Heart right ventricle (tissue), 16 donors: Measurements from ENCODE around the gene HOXC13. TPM values are rescaled to one million over a fixed set of nuclear protein-coding genes. Genes with fewer than 3 reads are reported as not detected.

Experiments used
- ATAC-seq, 8 donors: fragments of 200-7000 bp; cut with Tn5 transposase; one replicate each; pipeline ENCODE4 v1.9.1; 2020; ENCODE audit warnings: mild to moderate bottlenecking in 8 of 8, moderate library complexity in 8 of 8, moderate number of reproducible peaks in 1 of 8
- DNase-seq, 2 donors: peaks; one replicate each; pipeline ENCODE4 v3.0.0-alpha.2; 2020
- H3K27ac ChIP-seq, 10 donors: fragments of 200-600 bp; sonication (generic) in 2 of 10; one replicate each; pipeline versions ENCODE4 v1.5.0 to v1.8.0; 2020 to 2022; ENCODE audit warnings: mild to moderate bottlenecking in 3 of 10
- H3K27me3 ChIP-seq, 7 donors: fragments of 200-600 bp; one replicate each; pipeline ENCODE4 v1.8.0; 2021 to 2022; ENCODE audit warnings: mild to moderate bottlenecking in 2 of 7
- H3K36me3 ChIP-seq, 9 donors: fragments of 200-600 bp; sonication (generic) in 1 of 9; one replicate each; pipeline versions ENCODE4 v1.5.0 to v1.8.0; 2020 to 2022; ENCODE audit warnings: mild to moderate bottlenecking in 2 of 9
- H3K4me1 ChIP-seq, 9 donors: fragments of 200-600 bp; sonication (generic) in 1 of 9; one replicate each; pipeline versions ENCODE4 v1.5.0 to v1.8.0; 2020 to 2022; ENCODE audit warnings: mild to moderate bottlenecking in 4 of 9
- H3K4me3 ChIP-seq, 10 donors: fragments of 200-600 bp; sonication (generic) in 2 of 10; one replicate each; pipeline versions ENCODE4 v1.5.0 to v1.8.0; 2020 to 2022; ENCODE audit warnings: mild to moderate bottlenecking in 7 of 10, moderate library complexity in 2 of 10
- H3K9me3 ChIP-seq, 11 donors: fragments of 200-600 bp in 10 of 11; sonication (generic) in 2 of 11; one replicate each; pipeline versions ENCODE4 v1.5.0 to v1.8.0; 2013 to 2022; ENCODE audit warnings: mild to moderate bottlenecking in 2 of 11, control low read depth in 1 of 11, moderate library complexity in 1 of 11
- WGBS, 2 donors: extraction: QIAGEN DNeasy Blood & Tissue Kit; methylation state at CpG; one replicate each; pipeline ENCODE4 v1.1.7; 2013; ENCODE audit warnings: inconsistent platforms in 1 of 2; 5-methylcytosine and 5-hydroxymethylcytosine counted together
- intact Hi-C, 10 donors: fragments of 100-400 bp; cut with DNase I; formaldehyde crosslinking; loops; one replicate each; pipeline versions ENCODE4 v1.11.1 to v1.14.2; 2022
- polyA plus RNA-seq, 2 donors: library from polyadenylated mRNA; stranded (reverse); fragments of 200-250 nt; gene quantifications; one replicate each; pipeline ENCODE4 v1.2.3, GENCODE V29; 2013
- total RNA-seq, 10 donors: library from RNA; stranded (reverse); fragmentation: NEBNext Ultra II Directional in 3 of 10; extraction: Animal tissue kit (Norgen Biotek cat#: 25700) in 3 of 10; gene quantifications; one replicate each; pipeline versions ENCODE4 v1.2.1 to v1.2.4, GENCODE V29; 2021 to 2023
- TF ChIP-seq, protein P1 (sequence below), 9 donors: fragments of 200-600 bp; sonication (generic) in 2 of 9; IDR thresholded peaks; one replicate each; pipeline versions ENCODE4 v1.5.0 to v1.8.0; 2021 to 2022; ENCODE audit warnings: antibody characterized with exemption in 9 of 9, mild to moderate bottlenecking in 5 of 9, moderate library complexity in 1 of 9
- donor health status: Arrhythmogenic right ventricular cardiomyopathy.
- donor health status: ischemic (EF 13 %, LVEDD 7.1; RV severe dilation, severe dysfunction).
- donor health status: healthy with polysubstance abuse.
- donor health status: DM: no; HTN: yes; CAD: no.
- donor health status: DM: no; HTN: no; CAD: no.
- donor health status: ischemic (EF 25% LVEDD 6.9; RV normal size, moderate dysfunction).
- donor health status: ischemic (EF 25% LVEDD 5.7; RV mildly dilated, moderate dysfunction).
- donor health status: healthy.
- donor health status: DM: yes; HTN: yes; CAD: no.
- donor health status: Ischemic cardiomyopathy.
- donor health status: ischemic (EF 35%, LVEDD 5.7; RV mildly dilated, moderate dysfunction).
- donor health status: nonischemic (EF 11% LVEDD 7.7; RV severe dilation, severe dysfunction).
- donor health status: DM: yes; HTN: yes; CAD: no.
- donor health status: PGD.
- donor health status: ischemic (EF 29% LVEDD 5.4; RV normal size, mild dysfunction).
- donor health status: nonischemic (EF 23%, LVEDD 6.1; RV moderate dilation, normal function).

HOXC13 gene
- total and polyA plus RNA-seq, 12 donors = not detected

DNA sequence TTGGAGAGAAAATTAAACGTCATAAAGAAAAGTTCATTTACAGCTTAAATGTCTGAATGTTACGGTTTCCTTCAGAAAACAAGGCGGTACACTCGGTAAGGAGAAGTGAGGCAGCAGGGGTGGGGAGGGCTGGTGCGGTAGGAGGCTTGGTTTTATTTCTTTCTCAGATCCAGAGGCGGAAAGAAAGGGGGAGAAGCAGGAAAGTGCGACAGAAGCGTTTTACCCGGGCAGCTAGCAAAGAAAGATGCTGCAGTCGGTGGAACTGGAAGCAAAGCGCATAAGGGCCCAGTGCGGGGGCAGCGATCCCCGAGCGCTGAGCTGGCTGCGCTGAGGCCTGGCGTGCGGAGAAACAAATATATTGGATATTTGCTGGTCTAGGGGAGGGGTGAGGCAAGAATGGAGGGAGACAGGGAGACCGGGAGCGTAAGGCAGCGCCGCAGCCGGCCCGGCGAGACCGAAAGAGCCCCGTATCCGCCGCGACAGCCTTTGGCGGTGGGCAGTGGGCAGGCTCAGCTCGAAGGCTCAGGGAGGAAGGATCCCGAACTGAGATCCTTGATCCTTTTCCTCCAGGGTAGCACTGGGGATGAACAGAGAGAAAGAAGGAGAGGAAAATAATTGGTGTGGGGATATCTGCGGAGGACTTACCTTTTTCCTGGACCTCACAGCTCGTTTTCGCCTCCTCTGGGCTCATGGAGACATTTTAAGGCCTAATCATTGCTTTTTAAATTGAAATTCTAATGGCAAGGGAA lies 27.9 kb downstream of the HOXC13 start:
- H3K27me3 ChIP-seq = peaks cover 61 to 100% (median 100%) of the 10 kb centered on the region in 7 donors

DNA sequence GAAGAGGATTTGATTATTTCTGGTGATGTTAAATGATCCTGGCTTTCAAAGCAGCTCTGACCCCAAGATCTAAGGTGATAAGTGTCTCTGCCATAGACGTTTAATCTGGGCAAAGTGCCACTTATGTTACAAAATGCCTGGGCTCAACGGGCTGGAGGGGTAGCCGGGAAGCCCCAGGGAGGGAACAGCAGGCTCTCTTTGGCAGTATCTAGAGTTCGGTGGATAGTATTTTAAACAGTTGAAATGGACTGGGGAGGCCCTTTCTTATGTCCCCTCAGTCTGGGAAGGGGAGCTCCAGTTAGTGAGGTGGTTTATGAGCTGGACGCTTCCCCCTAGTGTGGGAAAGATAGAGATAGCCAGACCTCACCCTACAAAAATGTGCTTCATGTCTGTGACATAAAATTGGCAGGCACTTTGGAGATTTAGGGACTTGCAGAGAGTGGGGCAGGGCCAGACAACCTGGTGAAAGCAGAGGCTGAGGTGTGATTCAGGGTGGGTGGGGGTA lies 28.8 kb downstream of the HOXC13 start:
- Histone ChIP-seq H3K4me3 (no peak overlapping the region), H3K27ac (no peak overlapping the region), H3K4me1 (peaks cover 0 to 17% (median 4%) of the 10 kb centered on the region in 9 donors), H3K36me3 (no peaks in the 10 kb centered on the region), H3K9me3 (no peaks in the 10 kb centered on the region), H3K27me3 (peaks cover 62 to 100% (median 100%) of the 10 kb centered on the region in 7 donors)
- DNase-seq (no peak), ATAC-seq (no peak)
- intact Hi-C loops = no loop called here
- TF ChIP-seq, protein P1, sequence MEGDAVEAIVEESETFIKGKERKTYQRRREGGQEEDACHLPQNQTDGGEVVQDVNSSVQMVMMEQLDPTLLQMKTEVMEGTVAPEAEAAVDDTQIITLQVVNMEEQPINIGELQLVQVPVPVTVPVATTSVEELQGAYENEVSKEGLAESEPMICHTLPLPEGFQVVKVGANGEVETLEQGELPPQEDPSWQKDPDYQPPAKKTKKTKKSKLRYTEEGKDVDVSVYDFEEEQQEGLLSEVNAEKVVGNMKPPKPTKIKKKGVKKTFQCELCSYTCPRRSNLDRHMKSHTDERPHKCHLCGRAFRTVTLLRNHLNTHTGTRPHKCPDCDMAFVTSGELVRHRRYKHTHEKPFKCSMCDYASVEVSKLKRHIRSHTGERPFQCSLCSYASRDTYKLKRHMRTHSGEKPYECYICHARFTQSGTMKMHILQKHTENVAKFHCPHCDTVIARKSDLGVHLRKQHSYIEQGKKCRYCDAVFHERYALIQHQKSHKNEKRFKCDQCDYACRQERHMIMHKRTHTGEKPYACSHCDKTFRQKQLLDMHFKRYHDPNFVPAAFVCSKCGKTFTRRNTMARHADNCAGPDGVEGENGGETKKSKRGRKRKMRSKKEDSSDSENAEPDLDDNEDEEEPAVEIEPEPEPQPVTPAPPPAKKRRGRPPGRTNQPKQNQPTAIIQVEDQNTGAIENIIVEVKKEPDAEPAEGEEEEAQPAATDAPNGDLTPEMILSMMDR (IDR thresholded peaks at IDR 0.05) = no peak
- WGBS, 2 donors = 11 to 15% methylated on average over 5 of the region's 5 CpGs

More for the DNA sequence above, 27.9 kb downstream of the HOXC13 start:
- TF ChIP-seq, protein P1 (IDR thresholded peaks at IDR 0.05) = no peak
- H3K27ac ChIP-seq = no peak overlapping the region
- no peaks in the 10 kb centered on the region for H3K9me3 ChIP-seq
- intact Hi-C loops = no loop called here
- no peaks in the 10 kb centered on the region for H3K36me3 ChIP-seq
- H3K4me3 ChIP-seq = no peak overlapping the region
- H3K4me1 ChIP-seq = peaks cover 0 to 17% (median 4%) of the 10 kb centered on the region in 9 donors
- WGBS, 2 donors = 6 to 7% methylated on average over 36 of the region's 36 CpGs
- DNase-seq = no peak
- no peak for ATAC-seq

DNA sequence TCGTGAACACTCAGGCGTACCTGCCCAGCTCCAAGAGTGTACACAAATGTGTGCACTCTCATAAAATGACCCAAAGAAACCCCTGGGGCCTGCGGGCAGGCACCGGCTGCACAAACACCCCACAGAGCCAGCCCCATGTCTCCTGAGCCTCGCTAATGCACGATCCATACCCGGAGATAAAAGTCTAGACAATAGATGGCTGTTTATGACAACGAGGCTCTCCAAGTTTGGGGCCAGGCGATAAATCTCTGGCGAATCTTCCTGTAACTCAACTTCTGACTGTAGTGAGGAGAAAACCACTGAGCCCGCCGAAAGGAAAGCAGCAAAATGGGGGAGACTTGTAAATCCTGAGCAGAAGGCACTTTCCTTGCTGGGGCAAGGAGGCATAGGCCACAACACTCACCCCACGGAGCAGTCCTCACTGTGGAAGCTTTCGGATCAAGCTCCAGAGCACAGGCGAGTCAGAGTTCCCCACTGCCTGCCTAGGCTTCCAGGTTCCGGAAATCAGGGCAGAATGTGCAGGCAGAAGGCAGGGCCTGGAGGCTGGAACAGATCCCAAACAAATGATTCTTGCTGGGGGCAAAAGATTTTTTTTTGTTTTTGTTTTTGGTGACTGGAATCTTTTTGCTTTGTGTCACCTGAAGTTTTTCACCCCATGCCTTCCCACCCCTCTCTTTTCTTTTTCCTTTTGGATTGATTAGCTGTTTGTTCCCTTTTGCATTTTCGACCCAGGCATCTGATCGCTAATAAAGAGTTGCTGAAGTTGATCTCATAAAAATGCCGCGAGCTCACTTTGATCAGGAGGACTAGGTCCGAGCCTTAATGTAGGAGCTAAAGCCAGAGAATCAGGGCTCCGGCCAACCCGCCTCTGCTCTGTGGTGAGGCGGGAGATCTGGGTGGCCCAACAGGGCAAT lies 29.8 kb downstream of the HOXC13 start:
- WGBS, 2 donors = 15 to 17% methylated on average over 24 of the region's 24 CpGs
- H3K27me3 ChIP-seq = peaks cover 64 to 100% (median 100%) of the 10 kb centered on the region in 7 donors
- ATAC-seq = no peak

More for the DNA sequence above, 29.8 kb downstream of the HOXC13 start:
- DNase-seq = no peak
- Histone ChIP-seq H3K27ac (no peak overlapping the region), H3K4me1 (peaks cover 0 to 22% (median 2%) of the 10 kb centered on the region in 9 donors), H3K9me3 (no peaks in the 10 kb centered on the region), H3K4me3 (no peak overlapping the region), H3K36me3 (no peaks in the 10 kb centered on the region)
- intact Hi-C loops = no loop called here
- TF ChIP-seq, protein P1 (IDR thresholded peaks at IDR 0.05) = no peak
